Measurements from ENCODE around the gene LRCOL1.

LRCOL1 gene

DNA sequence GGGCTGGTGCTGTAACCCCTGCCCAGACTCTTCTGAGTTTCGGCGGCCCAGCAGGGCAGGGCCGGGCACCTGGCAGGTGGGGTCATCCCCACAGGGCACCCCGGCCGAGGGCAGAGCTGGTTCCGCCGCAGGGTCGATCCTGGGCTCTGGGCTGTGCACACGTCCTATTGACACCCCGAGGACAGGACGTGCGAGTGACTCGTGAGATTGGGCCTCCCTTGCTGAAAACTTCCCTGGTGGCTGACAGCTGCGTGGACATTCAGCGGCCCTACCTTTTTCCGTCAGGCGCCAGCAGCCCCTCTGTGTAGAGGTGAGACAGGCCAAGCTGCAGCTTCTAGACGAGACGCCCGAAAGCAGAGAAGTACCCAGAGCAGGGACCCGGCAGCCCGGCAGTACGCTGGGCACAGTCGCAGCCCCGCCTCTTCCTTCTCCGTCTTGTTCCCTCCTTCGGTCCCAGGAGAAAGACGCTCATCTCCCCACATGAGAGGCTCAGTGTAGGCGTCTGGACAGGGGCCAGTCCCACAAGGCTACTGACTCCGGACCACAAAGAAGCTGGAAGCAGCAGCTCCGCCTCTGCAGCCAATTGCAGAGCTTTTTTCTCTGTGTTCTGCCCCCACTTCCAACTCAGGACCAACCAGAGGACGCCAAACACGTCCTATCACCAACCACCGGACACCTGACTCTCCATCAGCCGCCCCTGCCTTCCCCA lies at the start of gene LRCOL1:
Gene LRCOL1 (minus strand): TSS at position 532 of the 709 bp plus-strand sequence. CDS start 4,331 bp downstream, outside the sequence.
- no peak for DNase-seq (ENCODE audit: low read depth)

DNA sequence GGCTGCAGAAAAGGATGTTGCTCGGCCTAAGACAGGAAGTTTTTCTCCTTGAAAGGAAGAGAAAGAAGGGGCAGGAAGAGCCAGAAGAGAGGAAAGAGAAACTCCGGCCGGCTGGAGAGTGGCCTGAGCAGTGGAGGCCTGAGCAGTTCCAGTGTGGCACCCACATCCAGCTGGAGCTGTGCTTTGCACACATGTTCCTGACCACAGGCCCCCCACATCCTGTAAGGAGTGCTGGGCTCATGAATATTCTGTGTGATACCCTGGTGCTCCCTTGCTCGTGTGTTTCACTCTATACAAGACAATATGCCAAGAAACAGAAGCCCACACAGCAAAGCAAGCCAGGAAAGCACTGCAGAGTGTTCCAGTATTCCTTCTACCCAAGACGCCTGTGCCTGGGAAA lies 49.7 kb upstream of the LRCOL1 start:
- no peak for DNase-seq (ENCODE audit: low read depth)

DNA sequence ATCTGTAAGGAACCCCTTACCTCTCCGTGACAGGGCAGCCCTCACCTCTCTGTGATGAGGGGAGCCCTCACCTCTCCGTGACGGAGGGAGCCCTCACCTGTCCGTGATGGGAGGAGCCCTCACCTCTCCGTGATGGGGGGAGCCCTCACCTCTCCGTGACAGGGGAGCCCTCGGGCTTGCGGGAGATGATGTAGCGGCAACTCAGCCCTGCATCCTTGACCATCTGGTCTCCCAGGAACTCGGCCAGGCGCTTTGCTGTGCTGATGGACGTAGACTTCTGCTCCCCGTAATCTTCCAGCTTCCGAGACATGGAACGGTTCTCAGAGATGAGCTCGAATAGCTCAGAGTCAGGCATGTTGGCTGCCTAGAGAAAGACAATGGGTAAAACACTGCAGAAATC lies 48.8 kb upstream of the LRCOL1 start:
- no peak for DNase-seq (ENCODE audit: low read depth)

DNA sequence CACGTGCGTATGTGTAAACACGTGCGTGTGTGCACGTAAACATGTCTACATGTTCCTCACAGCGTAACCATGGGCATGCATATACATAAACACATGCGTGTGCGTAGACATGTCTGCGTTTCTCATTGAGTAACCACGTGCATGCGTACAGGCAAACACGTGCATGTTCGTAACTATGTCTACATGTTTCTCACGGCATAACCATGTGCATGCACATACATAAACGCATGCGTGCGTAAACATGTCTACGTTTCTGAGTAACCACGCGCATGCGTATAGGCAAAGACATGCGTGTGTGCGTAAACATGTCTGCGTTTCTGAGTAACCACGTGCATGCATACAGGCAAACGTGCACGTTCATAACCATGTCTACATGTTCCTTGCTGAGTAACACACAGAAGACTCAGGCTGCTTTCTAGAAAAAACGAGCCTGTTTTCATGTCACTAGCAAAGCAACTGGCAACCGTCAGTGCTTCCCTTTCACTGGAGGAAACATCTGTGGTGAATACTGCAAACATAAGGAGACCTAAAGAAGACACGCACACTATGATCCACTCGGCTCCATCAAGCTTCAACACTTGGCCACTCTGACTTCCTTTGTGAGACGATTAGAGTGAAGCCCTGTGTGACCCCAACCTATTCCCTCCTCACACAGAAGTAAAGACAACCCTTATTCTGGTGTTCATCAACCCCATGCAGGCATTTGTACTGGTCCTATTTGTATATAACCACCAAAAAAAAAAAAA lies 47.9 kb upstream of the LRCOL1 start:
- DNase-seq (ENCODE audit: low read depth), result no peak

DNA sequence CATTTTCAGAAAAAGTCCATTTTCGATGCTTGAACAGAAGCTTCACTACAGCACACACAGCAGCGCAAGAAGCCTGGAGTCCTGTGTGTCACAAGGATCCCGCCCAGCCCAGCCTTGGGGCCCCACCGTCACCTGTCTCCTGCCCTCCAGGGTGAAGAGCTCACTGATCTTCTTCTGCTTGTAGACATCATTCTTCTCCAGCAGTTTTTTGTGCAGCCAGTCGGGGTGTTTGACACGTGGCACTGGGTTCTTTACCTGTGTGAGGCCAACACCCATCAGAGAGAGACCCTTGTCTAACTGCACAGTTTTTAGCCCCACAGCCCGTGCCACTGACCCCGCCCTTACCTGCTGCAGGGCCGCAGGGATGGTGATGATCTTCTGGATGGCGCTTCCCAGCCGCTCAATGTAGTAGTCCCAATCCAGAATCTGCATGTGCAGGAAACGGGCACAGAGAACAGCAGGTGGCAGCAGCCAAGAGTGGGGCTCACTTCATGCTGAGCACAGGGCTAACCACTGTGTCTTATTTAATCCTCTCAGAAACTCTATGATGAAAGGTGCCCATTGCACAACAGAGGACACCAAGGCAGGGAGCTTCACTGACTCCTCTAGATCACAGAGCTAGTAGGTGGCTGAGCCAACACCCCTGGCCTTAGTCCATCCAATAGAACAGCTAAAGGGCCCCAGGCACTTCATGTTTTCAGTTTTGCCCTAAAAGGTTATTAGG lies 46.8 kb upstream of the LRCOL1 start:
- DNase-seq (ENCODE audit: low read depth), result no peak

DNA sequence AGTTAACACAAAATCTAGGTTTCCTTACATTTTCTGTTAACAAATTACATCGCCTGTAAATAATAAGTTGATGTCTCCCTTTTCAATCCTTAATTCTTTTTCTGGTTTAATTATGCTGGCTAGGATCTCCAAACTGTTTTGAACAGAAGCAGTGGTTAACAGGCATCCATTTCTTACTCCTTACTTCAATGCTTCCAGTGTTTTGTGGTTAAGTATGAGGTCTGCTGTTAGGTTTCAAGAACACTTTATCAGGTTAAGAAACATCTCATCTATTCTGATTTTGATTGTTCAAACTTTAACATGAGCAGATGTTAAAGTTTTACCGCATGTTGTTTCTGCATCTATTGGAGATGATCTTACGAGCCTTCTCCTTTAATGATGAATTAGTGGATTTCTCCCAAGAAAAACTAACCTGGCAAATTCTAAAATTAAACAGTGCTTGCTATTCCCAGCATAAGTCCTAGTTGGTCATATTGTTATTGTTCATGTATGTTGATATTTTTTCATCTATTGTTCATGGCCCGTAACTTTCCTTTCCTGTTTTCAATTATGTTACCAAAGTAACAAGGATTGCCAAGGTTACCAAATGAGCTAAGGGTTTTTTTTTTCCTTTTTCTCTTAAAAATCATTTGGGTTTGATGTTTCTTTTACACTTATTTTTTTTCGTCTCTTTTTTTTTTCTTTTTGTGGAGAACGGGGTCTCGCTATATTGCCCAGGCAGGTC lies 43.3 kb upstream of the LRCOL1 start:
- DNase-seq (ENCODE audit: low read depth), result no peak

DNA sequence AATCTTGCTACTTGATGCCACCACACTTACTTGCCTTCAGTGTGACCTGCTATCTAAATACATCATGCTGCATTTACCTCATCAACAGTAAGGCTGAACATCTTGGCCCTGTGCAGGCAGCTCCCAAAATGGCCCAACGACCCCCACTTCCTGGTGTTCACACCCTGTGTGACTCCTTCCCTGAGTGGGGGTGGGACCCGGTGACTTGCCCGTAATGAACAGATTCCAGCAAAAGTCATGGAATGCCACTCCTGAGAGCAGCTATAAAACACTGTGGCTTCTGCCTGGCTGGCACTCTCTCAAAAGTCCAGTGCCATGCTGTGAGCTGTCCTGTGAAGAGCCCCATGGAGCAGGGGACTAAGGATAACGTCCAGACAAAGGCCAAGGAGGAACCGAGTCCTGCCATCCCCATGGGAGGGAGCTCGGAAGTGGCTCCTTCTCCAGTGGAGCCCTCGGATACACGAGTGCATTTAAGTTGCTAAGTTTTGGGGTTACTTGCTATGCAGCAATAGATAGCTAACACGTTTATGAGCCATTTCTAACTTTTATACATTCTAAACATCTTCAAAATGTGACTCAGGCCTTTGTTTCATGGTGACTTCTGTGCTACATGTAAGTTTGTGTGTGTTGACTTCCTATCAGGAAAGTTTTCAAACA lies 41.2 kb upstream of the LRCOL1 start:
- no peak for DNase-seq (ENCODE audit: low read depth)

DNA sequence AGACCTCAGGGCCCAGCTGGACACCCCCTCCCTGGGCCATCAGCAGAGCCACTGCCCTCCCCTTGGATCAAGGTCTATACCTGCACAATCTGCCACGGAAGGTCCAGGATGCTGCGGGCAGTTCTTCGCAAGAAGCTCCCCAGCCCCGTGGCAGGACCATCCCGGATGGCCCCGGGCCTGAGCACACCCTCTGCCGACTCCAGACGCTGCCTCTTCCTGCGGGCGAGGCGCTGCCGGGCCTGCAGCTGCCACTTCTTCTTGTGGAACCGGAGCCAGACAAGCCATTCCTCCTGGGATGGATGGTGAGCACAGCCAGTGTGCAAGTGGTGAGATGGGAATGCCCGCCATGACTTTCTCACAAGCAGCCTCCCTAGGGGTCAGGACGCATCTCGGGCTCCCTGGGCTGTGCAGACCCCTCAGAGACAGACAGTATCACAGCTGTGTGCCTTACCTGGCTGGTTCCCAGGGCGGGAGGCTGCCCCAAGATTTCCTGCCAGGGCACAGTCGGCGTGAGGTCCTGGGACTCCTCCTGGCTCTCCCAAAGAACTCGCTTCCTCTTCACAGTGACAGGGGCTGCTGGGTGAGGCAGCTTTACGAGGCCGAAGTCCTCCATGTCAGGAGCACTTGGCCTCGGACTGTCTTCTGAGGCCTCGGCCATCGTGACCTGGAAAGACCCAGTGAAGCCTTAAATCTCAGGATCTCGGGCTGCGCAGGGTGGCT lies 39.0 kb upstream of the LRCOL1 start:
- no peak for DNase-seq (ENCODE audit: low read depth)

DNA sequence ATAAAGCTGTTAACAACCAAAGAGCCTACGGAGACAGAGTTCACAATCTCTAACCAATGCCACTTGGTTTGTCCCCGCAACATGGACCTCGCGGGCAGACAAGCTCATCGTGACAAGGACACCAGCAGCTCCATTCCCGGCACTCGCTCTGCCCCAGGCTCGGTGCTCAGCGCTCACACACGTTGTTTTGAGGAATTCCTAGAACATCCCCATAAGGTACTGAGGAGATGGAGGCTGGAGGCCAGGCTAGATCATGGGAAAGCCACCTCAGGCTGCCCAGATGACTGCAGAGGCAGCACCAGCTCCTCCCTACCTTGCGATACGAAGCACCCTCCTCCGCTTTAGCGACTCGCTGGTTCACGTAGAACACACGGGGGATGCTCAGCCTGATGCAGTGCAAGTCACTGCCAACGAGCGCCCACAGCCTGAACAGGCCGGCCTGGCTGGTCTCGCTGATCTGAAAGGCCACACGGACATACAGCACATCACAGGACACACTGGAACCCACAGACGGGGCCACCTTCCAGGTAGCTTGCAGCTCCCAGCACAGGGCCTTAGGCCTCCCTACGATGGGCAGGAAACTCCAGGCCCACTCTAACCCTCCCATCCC lies 38.3 kb upstream of the LRCOL1 start:
- DNase-seq (ENCODE audit: low read depth), result no peak

DNA sequence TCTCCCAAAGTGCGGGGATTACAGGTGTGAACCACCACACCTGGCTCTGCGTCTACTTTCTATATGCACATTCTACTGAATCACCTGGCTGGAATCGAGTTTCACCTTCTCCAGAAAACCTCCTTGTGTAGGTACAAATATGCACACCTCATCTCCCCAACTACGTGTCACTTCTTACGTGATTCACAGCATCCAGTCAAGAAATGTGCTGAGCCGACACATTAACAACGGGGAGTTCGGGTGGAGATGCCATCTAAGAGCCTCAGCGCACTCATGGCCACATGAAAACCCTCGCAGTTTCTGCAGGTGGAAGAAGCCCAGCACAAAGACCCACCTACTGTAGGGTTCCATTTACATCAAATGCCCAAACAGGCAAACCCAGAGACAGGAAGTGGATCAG lies 37.5 kb upstream of the LRCOL1 start:
- DNase-seq (ENCODE audit: low read depth), result no peak

DNA sequence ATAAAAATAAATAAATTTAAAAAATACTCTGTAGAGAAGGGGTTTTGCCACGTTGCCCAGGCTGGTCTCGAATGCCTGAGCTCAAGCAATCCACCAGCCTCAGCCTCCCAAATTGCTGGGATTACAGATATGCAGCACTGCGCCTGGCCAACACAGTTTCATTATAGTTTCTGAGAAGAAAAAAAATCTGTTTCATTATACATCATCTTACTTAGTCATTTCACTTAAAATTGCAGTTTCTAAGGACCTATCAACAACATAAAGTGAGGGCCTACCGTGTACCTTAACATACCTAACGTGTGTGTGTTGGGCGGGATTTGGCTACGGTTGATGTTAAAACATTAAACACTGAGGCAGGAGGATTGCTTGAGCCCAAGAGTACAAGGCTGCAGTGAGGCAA lies 36.5 kb upstream of the LRCOL1 start:
- DNase-seq (ENCODE audit: low read depth), result no peak

DNA sequence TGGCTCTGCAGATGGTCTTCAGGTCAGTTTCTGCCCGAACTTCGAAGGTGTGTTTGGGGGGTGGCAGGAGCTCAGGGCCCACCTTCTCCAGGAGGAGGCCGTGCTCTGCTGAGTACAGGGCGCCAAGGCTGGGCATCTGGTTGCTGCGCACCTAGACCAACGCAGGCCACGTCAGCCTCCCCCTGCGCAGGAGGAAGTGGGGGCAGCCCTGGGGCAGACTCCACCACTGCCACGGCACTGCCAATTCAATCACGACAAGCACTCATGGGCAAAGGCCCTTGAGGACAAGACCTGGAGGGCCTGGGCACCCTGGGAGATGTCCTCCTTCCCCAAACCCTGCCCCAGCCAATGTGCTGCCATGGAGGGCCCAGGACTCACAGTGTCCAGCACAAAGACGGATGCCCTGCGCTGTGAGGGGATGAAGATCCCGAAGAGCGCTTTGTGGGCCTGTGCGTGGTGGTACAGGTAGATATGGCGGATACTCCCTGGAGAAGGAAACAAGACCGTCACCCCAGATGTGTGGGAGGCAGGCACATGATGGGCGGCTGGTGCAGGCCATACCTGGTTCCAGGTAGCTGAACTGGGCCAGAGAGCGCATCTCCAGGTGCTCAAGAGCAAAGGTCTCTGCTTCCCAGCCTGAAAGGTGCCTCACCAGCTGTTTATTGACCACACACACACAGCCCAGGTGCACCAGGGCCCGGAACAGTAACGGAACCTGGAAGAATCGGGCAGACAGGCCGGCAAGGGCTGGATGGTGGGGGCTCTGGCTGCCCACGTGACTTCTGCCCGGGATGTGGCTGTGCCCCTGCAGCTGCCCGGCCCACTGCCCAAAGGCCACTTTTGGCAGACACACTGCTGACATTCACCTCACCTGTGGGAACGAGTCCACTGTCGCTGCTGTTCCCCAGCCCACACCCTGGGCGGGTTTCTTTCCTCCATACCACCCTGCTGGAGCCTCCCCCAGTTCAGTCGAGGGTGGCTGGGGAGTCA lies 32.8 kb upstream of the LRCOL1 start:
- DNase-seq (ENCODE audit: low read depth), result no peak

DNA sequence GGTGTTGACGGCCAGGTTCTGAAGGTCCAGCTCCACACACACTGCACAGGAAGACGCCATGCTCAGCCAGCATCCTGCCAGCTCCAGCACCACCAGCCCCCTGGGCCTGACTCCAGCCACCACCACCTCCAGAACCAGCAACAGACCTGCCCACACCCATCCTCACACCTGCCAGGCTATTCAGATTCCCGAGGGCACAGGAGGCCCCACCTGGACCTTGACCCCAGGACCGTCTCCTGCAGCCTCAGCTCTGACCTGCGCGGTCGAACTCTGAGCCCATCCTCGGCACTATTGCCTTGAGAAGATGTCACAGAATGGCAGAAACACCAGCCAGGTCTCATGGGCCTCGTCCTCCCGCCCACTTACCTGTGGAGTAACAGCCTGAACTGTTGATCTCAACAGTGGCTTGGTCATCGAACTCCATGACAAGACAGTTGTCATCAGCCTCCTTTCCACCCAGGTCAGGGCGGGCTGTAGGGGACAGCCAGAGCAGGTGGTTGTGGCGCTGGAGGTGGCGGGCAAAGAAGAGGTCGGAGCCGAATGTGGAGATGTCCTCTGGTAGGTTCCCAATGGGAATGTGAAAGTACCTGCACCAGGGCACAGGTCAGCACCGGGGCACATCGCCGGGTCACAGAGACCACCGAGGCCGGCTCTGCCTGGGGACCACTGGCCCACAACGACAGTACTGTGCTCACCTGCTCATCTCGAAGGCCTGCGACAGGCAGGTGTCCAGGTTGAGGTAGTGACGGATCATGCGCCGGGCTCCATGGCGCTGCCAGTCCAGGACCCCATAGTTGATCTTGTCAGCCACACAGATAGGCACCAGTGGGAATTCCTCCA lies 31.6 kb upstream of the LRCOL1 start:
- DNase-seq (ENCODE audit: low read depth), result no peak

DNA sequence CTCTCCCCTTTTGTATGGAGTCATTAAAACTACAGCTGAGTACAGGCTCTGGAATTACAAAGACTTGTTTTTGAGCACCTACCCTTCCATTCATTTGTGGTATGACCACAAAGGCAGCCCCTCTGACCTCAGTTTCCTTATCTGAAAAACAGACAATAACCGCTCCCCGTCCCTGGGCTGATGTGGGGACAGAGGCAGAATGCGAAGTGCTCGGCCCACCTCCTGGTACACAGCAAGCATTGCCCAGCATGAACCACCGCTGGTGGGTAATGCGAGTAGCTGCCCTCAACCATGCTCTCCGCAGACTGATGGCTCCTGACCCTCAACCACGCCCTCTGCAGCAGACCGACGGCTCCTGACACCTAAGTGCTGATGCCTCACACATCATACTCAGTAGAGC lies 30.6 kb upstream of the LRCOL1 start:
- DNase-seq (ENCODE audit: low read depth), result no peak

DNA sequence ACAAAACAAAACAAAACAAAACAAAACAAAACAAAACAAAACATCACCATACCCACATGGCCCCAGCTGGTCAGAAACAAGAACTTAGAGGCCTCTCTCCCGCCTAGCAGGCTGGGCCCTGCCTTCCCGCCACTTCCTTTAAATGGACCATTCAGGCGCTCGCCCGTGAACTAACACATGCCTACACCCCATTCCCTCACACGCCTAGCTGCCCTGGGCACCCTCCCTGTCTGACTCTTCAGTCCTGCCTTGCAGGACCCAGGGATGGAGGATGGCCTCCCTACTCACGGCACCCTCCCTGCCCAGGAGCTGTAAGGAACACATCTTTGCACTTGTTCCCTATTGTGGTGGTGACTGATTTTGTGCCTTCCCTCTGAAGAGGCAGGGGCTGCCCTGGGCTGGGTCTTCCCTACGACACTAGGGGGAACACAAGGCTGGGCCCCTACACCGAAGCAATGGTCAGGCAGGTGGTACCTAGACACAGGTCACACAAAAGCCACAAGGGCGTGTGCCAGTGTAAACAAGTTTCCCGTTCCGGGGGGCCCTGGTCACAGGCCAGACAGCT lies 29.7 kb upstream of the LRCOL1 start:
- DNase-seq (ENCODE audit: low read depth), result no peak

DNA sequence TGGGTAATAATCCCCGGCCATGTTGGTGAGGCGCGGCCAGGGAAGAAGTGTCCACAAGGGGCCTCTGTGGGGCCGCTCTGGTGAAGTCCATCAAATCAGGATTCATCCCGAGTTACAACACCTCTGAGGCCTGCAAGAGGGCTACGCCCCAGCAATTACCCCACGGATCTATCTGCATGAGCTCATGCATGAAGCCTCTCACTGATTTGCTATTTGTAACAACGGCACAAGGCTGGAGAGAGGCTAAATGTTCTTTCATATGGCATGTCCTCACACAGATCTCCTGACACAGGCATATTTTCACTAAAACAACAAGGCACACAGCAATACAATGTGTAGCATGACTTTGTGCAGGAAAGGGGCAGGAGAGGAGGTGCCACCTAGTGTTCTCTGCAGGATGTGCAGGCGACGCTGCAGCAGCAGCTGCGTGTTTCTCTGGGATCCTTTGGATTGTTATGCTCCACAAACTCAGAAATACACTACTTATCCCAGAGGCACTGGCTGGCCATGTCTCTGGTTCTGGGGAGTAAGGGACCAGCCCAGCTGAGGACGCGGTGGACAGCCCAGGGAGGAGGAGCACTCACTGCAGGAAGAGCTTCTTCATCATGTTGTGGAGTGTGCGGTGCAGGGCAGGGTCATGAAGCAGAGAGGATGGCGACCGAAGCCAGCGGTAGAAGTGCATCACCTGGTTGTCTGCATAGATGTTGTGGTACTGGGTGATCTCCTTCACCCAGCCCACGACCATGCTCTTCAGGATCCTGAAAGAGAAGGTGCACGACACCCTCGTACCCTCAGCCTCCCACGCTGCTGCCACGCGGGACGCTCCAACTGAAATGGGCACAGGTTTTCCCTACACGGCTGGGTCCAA lies 28.4 kb upstream of the LRCOL1 start:
- DNase-seq (ENCODE audit: low read depth), result no peak

DNA sequence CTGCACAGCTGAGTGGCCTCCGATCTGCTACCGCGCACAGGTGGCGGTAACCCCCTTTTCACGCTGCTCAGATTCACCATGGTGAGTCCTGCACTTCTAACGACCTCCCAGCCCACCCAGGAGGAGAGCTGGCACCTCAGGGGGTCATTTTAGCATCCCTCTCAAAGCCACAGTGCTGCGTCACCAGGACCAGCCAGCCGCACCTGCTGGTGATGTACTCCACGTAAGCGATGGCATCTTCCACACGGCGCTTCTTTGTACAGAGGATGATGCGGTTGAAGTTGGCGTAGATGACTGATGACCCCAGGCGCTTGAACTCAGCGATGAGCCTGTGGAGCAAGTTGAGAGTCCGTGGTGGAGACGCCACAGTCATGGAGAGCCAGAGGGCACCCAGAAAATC lies 27.4 kb upstream of the LRCOL1 start:
- DNase-seq (ENCODE audit: low read depth), result no peak

Measured in activated T-cell treated with anti-CD3 and anti-CD28 coated beads for 1 hour (primary cell).